Fibroblast of skin of right quadriceps (primary cell): ENCODE results near the gene TSKS.
"Not testable (repeated sequence)": the region's sequence is repeated elsewhere in the genome, so short reads cannot be mapped to it uniquely, and the experiment has no call there.

Experiments
- DNase-seq: peaks from one replicate; pipeline ENCODE4 v3.0.0-alpha.2; 2013

TSKS gene

GRCh38 chr19:49766007-49766929, 3.2 kb upstream of the TSKS start:
- peak; percentile 100 for DNase-seq

GRCh38 chr19:49764341-49764740, 1.2 kb upstream of the TSKS start:
- DNase-seq = no peak

- peak; percentile 48 for DNase-seq
Measured at GRCh38 chr19:49761625-49762311, 1.3 kb downstream of the TSKS start.

- DNase-seq = no peak
Measured at GRCh38 chr19:49761249-49761624, 1.9 kb downstream of the TSKS start.

- peak; percentile 80 for DNase-seq
Measured at GRCh38 chr19:49758292-49758691, 4.8 kb downstream of the TSKS start.

- no peak for DNase-seq
Measured at GRCh38 chr19:49755956-49756355, 7.2 kb downstream of the TSKS start.

GRCh38 chr19:49752701-49753100, 10.4 kb downstream of the TSKS start:
- DNase-seq = no peak

- DNase-seq = peak; percentile 62
Measured at GRCh38 chr19:49749771-49750170, 13.3 kb downstream of the TSKS start.

GRCh38 chr19:49749055-49749716, 13.9 kb downstream of the TSKS start:
- no peak for DNase-seq

GRCh38 chr19:49746206-49746958, 16.7 kb downstream of the TSKS start:
- DNase-seq = peak; percentile 41

GRCh38 chr19:49744946-49745381, 18.1 kb downstream of the TSKS start:
- no peak for DNase-seq

GRCh38 chr19:49741210-49741844, 21.8 kb downstream of the TSKS start:
- no peak for DNase-seq

- no peak for DNase-seq
Measured at GRCh38 chr19:49739933-49740332, 23.2 kb downstream of the TSKS start.

- DNase-seq = no peak
Measured at GRCh38 chr19:49739098-49739497, 24.0 kb downstream of the TSKS start.

- DNase-seq = no peak
Measured at GRCh38 chr19:49738268-49738667, 24.8 kb downstream of the TSKS start.

- DNase-seq = no peak
Measured at GRCh38 chr19:49730166-49730565, 32.9 kb downstream of the TSKS start.

- DNase-seq = peak; percentile 8
Measured at GRCh38 chr19:49727217-49728030, 35.7 kb downstream of the TSKS start.

- DNase-seq = not testable (repeated sequence)
Measured at GRCh38 chr19:49719420-49719819, 43.7 kb downstream of the TSKS start.

GRCh38 chr19:49718991-49719390, 44.1 kb downstream of the TSKS start:
- DNase-seq = no peak

GRCh38 chr19:49718511-49718910, 44.6 kb downstream of the TSKS start:
- peak; percentile 21 for DNase-seq

GRCh38 chr19:49716154-49716553, 47.0 kb downstream of the TSKS start:
- DNase-seq = no peak
